GM12874 (cell line): ENCODE measurements around the gene WNK3.

Experiments used
- CTCF ChIP-seq: IDR thresholded peaks from 2 replicates; pipeline ENCODE4 v1.5.1; 2011; ENCODE audit warnings: low read depth, mild to moderate bottlenecking, control low read depth, low read length, moderate library complexity; ENCODE audit not compliant: insufficient read depth

Gene WNK3

GRCh38 chrX:54357414-54358377 is at the start of gene WNK3:
WNK3 (minus strand) TSS chrX:54358046.
- TF ChIP-seq CTCF, result no peak

- no peak for TF ChIP-seq CTCF
These were observed 49.4 kb upstream of the WNK3 start for GRCh38 chrX:54407266-54407665.

GRCh38 chrX:54397113-54397512 is 39.3 kb upstream of the WNK3 start:
- no peak for TF ChIP-seq CTCF

GRCh38 chrX:54386314-54386713 is 28.5 kb upstream of the WNK3 start:
- TF ChIP-seq CTCF, result no peak

GRCh38 chrX:54359408-54359807 is 1.6 kb upstream of the WNK3 start:
- no peak for TF ChIP-seq CTCF

- no peak for TF ChIP-seq CTCF
These were observed 772 bp upstream of the WNK3 start for GRCh38 chrX:54358424-54359211.

GRCh38 chrX:54352677-54353076 is 5.2 kb downstream of the WNK3 start:
- TF ChIP-seq CTCF, result no peak
